ENCODE measurements around the gene ENAH.

DNA sequence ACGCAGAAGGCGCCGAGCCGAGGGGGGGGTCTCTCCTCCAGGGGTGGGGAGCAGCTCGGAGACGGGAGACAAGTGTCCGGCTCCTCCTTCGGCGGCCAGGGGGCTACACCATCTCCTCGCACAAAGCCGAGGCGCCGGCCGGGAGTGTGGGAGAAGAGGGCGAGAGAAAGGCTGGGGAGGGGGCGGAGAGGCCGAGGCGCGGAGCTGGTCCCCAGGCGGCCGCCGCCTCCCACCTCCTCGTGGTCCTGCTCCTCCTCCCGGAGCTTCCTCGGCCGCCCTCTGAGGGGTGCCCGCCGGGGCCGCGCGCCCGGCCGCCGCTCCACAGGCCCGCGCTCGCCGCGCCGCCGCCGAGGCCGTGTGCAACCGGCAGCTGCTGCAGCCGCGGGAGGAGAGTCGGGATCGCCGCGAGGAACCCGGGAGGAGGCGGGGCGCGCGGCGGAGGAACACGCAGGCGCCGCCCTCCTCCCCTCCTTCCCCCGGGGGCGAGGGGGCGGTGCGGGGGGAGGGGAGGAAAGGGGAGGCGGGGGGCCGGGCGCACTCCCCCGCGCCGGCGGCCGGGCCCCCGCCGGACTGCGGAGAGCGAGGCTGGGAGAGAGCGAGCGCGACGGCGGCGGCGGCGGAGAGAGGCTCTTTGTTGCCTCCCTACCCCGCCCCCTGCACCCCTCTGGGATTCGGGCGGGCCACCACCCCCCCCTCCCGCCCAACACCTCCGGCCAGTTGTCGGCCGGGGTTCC, at the start of gene ENAH:
- TF ChIP-seq, protein P1, sequence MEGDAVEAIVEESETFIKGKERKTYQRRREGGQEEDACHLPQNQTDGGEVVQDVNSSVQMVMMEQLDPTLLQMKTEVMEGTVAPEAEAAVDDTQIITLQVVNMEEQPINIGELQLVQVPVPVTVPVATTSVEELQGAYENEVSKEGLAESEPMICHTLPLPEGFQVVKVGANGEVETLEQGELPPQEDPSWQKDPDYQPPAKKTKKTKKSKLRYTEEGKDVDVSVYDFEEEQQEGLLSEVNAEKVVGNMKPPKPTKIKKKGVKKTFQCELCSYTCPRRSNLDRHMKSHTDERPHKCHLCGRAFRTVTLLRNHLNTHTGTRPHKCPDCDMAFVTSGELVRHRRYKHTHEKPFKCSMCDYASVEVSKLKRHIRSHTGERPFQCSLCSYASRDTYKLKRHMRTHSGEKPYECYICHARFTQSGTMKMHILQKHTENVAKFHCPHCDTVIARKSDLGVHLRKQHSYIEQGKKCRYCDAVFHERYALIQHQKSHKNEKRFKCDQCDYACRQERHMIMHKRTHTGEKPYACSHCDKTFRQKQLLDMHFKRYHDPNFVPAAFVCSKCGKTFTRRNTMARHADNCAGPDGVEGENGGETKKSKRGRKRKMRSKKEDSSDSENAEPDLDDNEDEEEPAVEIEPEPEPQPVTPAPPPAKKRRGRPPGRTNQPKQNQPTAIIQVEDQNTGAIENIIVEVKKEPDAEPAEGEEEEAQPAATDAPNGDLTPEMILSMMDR (IDR thresholded peaks at IDR 0.05 in 8 of 11, conservative IDR thresholded peaks at IDR 0.05 in 3 of 11) = no peak
- TF ChIP-seq POLR2A (IDR thresholded peaks at IDR 0.05) = no peak
- TF ChIP-seq POLR2AphosphoS5 (IDR thresholded peaks at IDR 0.05) = peak; percentile 69 to 84 (median 75)
